Stimulated activated memory B cell treated with anti-CD40 and anti-IgM and Interleukin-4, amounts not matched to agents 10 μg/mL and 1 μg/mL and 100 μg/mL, for 72 hours (primary cell): ENCODE measurements around the gene NFATC1.
"Not testable (repeated sequence)": the region's sequence is repeated elsewhere in the genome, so short reads cannot be mapped to it uniquely, and the experiment has no call there.

ENCODE experiments used
- ATAC-seq: fragments of 150-1000 bp; cut with Tn5 transposase; 2 replicates; pipeline ENCODE4 v1.10.0; 2021
- H3K27ac Mint-ChIP-seq: one replicate; pipeline ENCODE4 v1.8.0; 2022; ENCODE audit warnings: mild to moderate bottlenecking, mixed read lengths
- H3K27me3 Mint-ChIP-seq: one replicate; pipeline ENCODE4 v1.8.0; 2022; ENCODE audit warnings: mixed read lengths
- H3K36me3 Mint-ChIP-seq: one replicate; pipeline ENCODE4 v1.8.0; 2022; ENCODE audit warnings: mixed read lengths
- H3K4me1 Mint-ChIP-seq: one replicate; pipeline ENCODE4 v1.8.0; 2022; ENCODE audit warnings: mixed read lengths
- H3K4me3 Mint-ChIP-seq: one replicate; pipeline ENCODE4 v1.8.0; 2022; ENCODE audit warnings: mild to moderate bottlenecking, moderate library complexity, mixed read lengths
- H3K9me3 Mint-ChIP-seq: one replicate; pipeline ENCODE4 v1.8.0; 2022; ENCODE audit warnings: mixed read lengths

The NFATC1 gene

GRCh38 chr18:79490626-79491041, 94.9 kb downstream of the NFATC1 start:
- Mint-ChIP-seq H3K4me1 (peaks cover 33% of the 10 kb centered on the region), H3K4me3 (no peak overlapping the region), H3K9me3 (peaks cover 2% of the 10 kb centered on the region), H3K27me3 (no peaks in the 10 kb centered on the region), H3K36me3 (peaks cover 51% of the 10 kb centered on the region), H3K27ac (peak overlapping the region; percentile 61)
- ATAC-seq, result no peak

GRCh38 chr18:79491081-79491551, 95.4 kb downstream of the NFATC1 start:
- H3K4me3 Mint-ChIP-seq, result no peak overlapping the region
- H3K27ac Mint-ChIP-seq, result peak overlapping the region; percentile 61
- peaks cover 2% of the 10 kb centered on the region for H3K9me3 Mint-ChIP-seq
- peaks cover 56% of the 10 kb centered on the region for H3K36me3 Mint-ChIP-seq
- peaks cover 36% of the 10 kb centered on the region for H3K4me1 Mint-ChIP-seq
- no peaks in the 10 kb centered on the region for H3K27me3 Mint-ChIP-seq
- no peak for ATAC-seq

- H3K4me1 Mint-ChIP-seq, result peaks cover 52% of the 10 kb centered on the region
- H3K36me3 Mint-ChIP-seq, result peaks cover 65% of the 10 kb centered on the region
- ATAC-seq, result no peak
- H3K9me3 Mint-ChIP-seq, result peaks cover 3% of the 10 kb centered on the region
- no peak overlapping the region for H3K4me3 Mint-ChIP-seq
- no peaks in the 10 kb centered on the region for H3K27me3 Mint-ChIP-seq
- no peak overlapping the region for H3K27ac Mint-ChIP-seq
These were observed 97.6 kb downstream of the NFATC1 start for GRCh38 chr18:79493211-79493800.

- H3K27me3 Mint-ChIP-seq, result no peaks in the 10 kb centered on the region
- H3K4me3 Mint-ChIP-seq, result no peak overlapping the region
- no peak for ATAC-seq
- H3K36me3 Mint-ChIP-seq, result peaks cover 70% of the 10 kb centered on the region
- H3K9me3 Mint-ChIP-seq, result peaks cover 5% of the 10 kb centered on the region
- peaks cover 52% of the 10 kb centered on the region for H3K4me1 Mint-ChIP-seq
- H3K27ac Mint-ChIP-seq, result no peak overlapping the region
These were observed 98.1 kb downstream of the NFATC1 start for GRCh38 chr18:79493801-79494211.

GRCh38 chr18:79494936-79495335, 99.2 kb downstream of the NFATC1 start:
- H3K27ac Mint-ChIP-seq, result peak overlapping the region; percentile 86
- no peak for ATAC-seq
- H3K4me3 Mint-ChIP-seq, result peak overlapping the region; percentile 8
- peaks cover 48% of the 10 kb centered on the region for H3K4me1 Mint-ChIP-seq
- peaks cover 74% of the 10 kb centered on the region for H3K36me3 Mint-ChIP-seq
- no peaks in the 10 kb centered on the region for H3K27me3 Mint-ChIP-seq
- peaks cover 13% of the 10 kb centered on the region for H3K9me3 Mint-ChIP-seq

- ATAC-seq, result no peak
- peaks cover 47% of the 10 kb centered on the region for H3K4me1 Mint-ChIP-seq
- peaks cover 13% of the 10 kb centered on the region for H3K9me3 Mint-ChIP-seq
- peak overlapping the region; percentile 86 for H3K27ac Mint-ChIP-seq
- no peak overlapping the region for H3K4me3 Mint-ChIP-seq
- no peaks in the 10 kb centered on the region for H3K27me3 Mint-ChIP-seq
- peaks cover 74% of the 10 kb centered on the region for H3K36me3 Mint-ChIP-seq
These were observed 99.9 kb downstream of the NFATC1 start for GRCh38 chr18:79495591-79496071.

- peak overlapping the region; percentile 26 for H3K4me3 Mint-ChIP-seq
- H3K27ac Mint-ChIP-seq, result peak overlapping the region; percentile 86
- ATAC-seq, result peak; percentile 44
- peaks cover 73% of the 10 kb centered on the region for H3K36me3 Mint-ChIP-seq
- H3K9me3 Mint-ChIP-seq, result peaks cover 13% of the 10 kb centered on the region
- H3K4me1 Mint-ChIP-seq, result peaks cover 39% of the 10 kb centered on the region
- no peaks in the 10 kb centered on the region for H3K27me3 Mint-ChIP-seq
These were observed 100.7 kb downstream of the NFATC1 start for GRCh38 chr18:79496237-79496977.

GRCh38 chr18:79496978-79497637, 101.4 kb downstream of the NFATC1 start:
- Mint-ChIP-seq H3K27ac (peak overlapping the region; percentile 86), H3K4me3 (peak overlapping the region; percentile 60), H3K9me3 (peaks cover 13% of the 10 kb centered on the region), H3K4me1 (peaks cover 34% of the 10 kb centered on the region), H3K27me3 (no peaks in the 10 kb centered on the region), H3K36me3 (peaks cover 66% of the 10 kb centered on the region)
- ATAC-seq, result peak; percentile 83

- peak; percentile 94 for ATAC-seq
- peaks cover 36% of the 10 kb centered on the region for H3K4me1 Mint-ChIP-seq
- H3K36me3 Mint-ChIP-seq, result peaks cover 63% of the 10 kb centered on the region
- no peaks in the 10 kb centered on the region for H3K27me3 Mint-ChIP-seq
- peaks cover 13% of the 10 kb centered on the region for H3K9me3 Mint-ChIP-seq
- peak overlapping the region; percentile 60 for H3K4me3 Mint-ChIP-seq
- H3K27ac Mint-ChIP-seq, result peak overlapping the region; percentile 86
These were observed 101.9 kb downstream of the NFATC1 start for GRCh38 chr18:79497638-79498081.

GRCh38 chr18:79498662-79499061, 102.9 kb downstream of the NFATC1 start:
- H3K27me3 Mint-ChIP-seq, result no peaks in the 10 kb centered on the region
- H3K4me1 Mint-ChIP-seq, result peaks cover 44% of the 10 kb centered on the region
- H3K9me3 Mint-ChIP-seq, result peaks cover 13% of the 10 kb centered on the region
- no peak for ATAC-seq
- H3K27ac Mint-ChIP-seq, result peak overlapping the region; percentile 86
- peaks cover 63% of the 10 kb centered on the region for H3K36me3 Mint-ChIP-seq
- H3K4me3 Mint-ChIP-seq, result no peak overlapping the region

GRCh38 chr18:79501006-79501405, 105.3 kb downstream of the NFATC1 start:
- no peak for ATAC-seq
- peaks cover 56% of the 10 kb centered on the region for H3K4me1 Mint-ChIP-seq
- no peak overlapping the region for H3K27ac Mint-ChIP-seq
- no peak overlapping the region for H3K4me3 Mint-ChIP-seq
- H3K27me3 Mint-ChIP-seq, result no peaks in the 10 kb centered on the region
- H3K9me3 Mint-ChIP-seq, result peaks cover 14% of the 10 kb centered on the region
- peaks cover 70% of the 10 kb centered on the region for H3K36me3 Mint-ChIP-seq

- Mint-ChIP-seq H3K36me3 (peaks cover 53% of the 10 kb centered on the region), H3K4me1 (peaks cover 56% of the 10 kb centered on the region), H3K27ac (peak overlapping the region; percentile 24), H3K27me3 (no peaks in the 10 kb centered on the region), H3K9me3 (peaks cover 14% of the 10 kb centered on the region), H3K4me3 (no peak overlapping the region)
- ATAC-seq, result no peak
These were observed 107.1 kb downstream of the NFATC1 start for GRCh38 chr18:79502782-79503181.

- H3K36me3 Mint-ChIP-seq, result peaks cover 50% of the 10 kb centered on the region
- H3K27ac Mint-ChIP-seq, result peak overlapping the region; percentile 90
- peaks cover 12% of the 10 kb centered on the region for H3K9me3 Mint-ChIP-seq
- no peak for ATAC-seq
- H3K4me3 Mint-ChIP-seq, result no peak overlapping the region
- peaks cover 57% of the 10 kb centered on the region for H3K4me1 Mint-ChIP-seq
- H3K27me3 Mint-ChIP-seq, result no peaks in the 10 kb centered on the region
These were observed 107.7 kb downstream of the NFATC1 start for GRCh38 chr18:79503406-79503805.

- Mint-ChIP-seq H3K4me1 (peaks cover 63% of the 10 kb centered on the region), H3K36me3 (peaks cover 50% of the 10 kb centered on the region), H3K27ac (peak overlapping the region; percentile 90), H3K9me3 (peaks cover 10% of the 10 kb centered on the region), H3K27me3 (no peaks in the 10 kb centered on the region), H3K4me3 (no peak overlapping the region)
- no peak for ATAC-seq
These were observed 108.3 kb downstream of the NFATC1 start for GRCh38 chr18:79504034-79504433.

GRCh38 chr18:79504495-79504894, 108.8 kb downstream of the NFATC1 start:
- peaks cover 50% of the 10 kb centered on the region for H3K36me3 Mint-ChIP-seq
- peaks cover 68% of the 10 kb centered on the region for H3K4me1 Mint-ChIP-seq
- not testable (repeated sequence) for ATAC-seq, H3K27me3 Mint-ChIP-seq, H3K9me3 Mint-ChIP-seq
- peak overlapping the region; percentile 41 for H3K4me3 Mint-ChIP-seq
- H3K27ac Mint-ChIP-seq, result peak overlapping the region; percentile 90
